A673 (cell line): ENCODE measurements around the gene NCKAP5. TPM values are rescaled to one million over a fixed set of nuclear protein-coding genes. Genes with fewer than 3 reads are reported as not detected.

Source experiments
- BruUV-seq: library from RNA; stranded (reverse); fragments of 400-500 nt; replicated peaks from 2 replicates; lab custom pipeline; 2021; lab: Mats Ljungman, UMichigan
- CTCF ChIA-PET: fragments of 300-600 bp; sonication (Branson Sonifier 250); formaldehyde crosslinking; loops from one replicate; lab custom pipeline; 2022; ENCODE audit warnings: antibody characterized with exemption; lab: Charles Lee
- POLR2A ChIA-PET: fragments of 300-600 bp; sonication (Branson Sonifier 250); formaldehyde crosslinking; loops from one replicate; lab custom pipeline; 2022; ENCODE audit warnings: antibody characterized with exemption; ENCODE audit not compliant: low non-redundant PET; lab: Charles Lee
- DNase-seq: peaks from one replicate; pipeline ENCODE4 v3.0.0-alpha.2; 2015; ENCODE audit warnings: low spot score
- H3K27ac ChIP-seq: fragments of 200-600 bp; sonication (generic); 2 replicates; pipeline ENCODE4 v1.5.1; 2016; ENCODE audit warnings: mixed run types, low read depth, mild to moderate bottlenecking, mixed read lengths, antibody characterized with exemption, low read length; ENCODE audit not compliant: poor library complexity, severe bottlenecking
- H3K27me3 ChIP-seq: fragments of 200-600 bp; sonication (generic); replicated peaks from 2 replicates; pipeline ENCODE4 v1.6.1; 2017; ENCODE audit warnings: mixed run types, low read depth, mild to moderate bottlenecking, mixed read lengths, antibody characterized with exemption, low read length; ENCODE audit not compliant: insufficient read depth, poor library complexity
- H3K36me3 ChIP-seq: fragments of 200-600 bp; sonication (generic); 2 replicates; pipeline ENCODE4 v1.6.1; 2016; ENCODE audit warnings: mixed run types, mild to moderate bottlenecking, mixed read lengths, antibody characterized with exemption, low read length; ENCODE audit not compliant: insufficient read depth, poor library complexity, severe bottlenecking
- H3K4me1 ChIP-seq: fragments of 200-600 bp; sonication (generic); 2 replicates; pipeline ENCODE4 v1.6.1; 2017; ENCODE audit warnings: mixed run types, mild to moderate bottlenecking, mixed read lengths, antibody characterized with exemption, low read length; ENCODE audit not compliant: insufficient read depth, poor library complexity, severe bottlenecking
- H3K4me3 ChIP-seq: fragments of 200-600 bp; sonication (generic); 2 replicates; pipeline ENCODE4 v1.5.1; 2016; ENCODE audit warnings: low read depth, mixed run types, mild to moderate bottlenecking, mixed read lengths, low read length; ENCODE audit not compliant: poor library complexity, severe bottlenecking
- H3K9me3 ChIP-seq: fragments of 200-600 bp; sonication (generic); 2 replicates; pipeline ENCODE4 v1.6.1; 2016; ENCODE audit warnings: mixed run types, low read depth, mild to moderate bottlenecking, mixed read lengths, antibody characterized with exemption, low read length; ENCODE audit not compliant: poor library complexity, severe bottlenecking
- EZH2 ChIP-seq: fragments of 200-600 bp; sonication (generic); IDR thresholded peaks from 2 replicates; pipeline ENCODE4 v1.6.1; 2017; ENCODE audit warnings: borderline replicate concordance, low read depth, mild to moderate bottlenecking, mixed read lengths, antibody characterized with exemption, low read length; ENCODE audit not compliant: poor library complexity, severe bottlenecking
- intact Hi-C: fragments of 100-400 bp; cut with micrococcal nuclease; formaldehyde crosslinking; loops from one replicate; pipeline ENCODE4 v1.10.0; 2022; ENCODE audit not compliant: unreplicated experiment
- total RNA-seq: library from RNA; stranded (reverse); gene quantifications from 2 replicates; pipeline ENCODE4 v1.2.3, GENCODE V29; 2021
- TF ChIP-seq, protein P1 (sequence below): fragments of 300-800, 200-600 bp; sonication (generic); conservative IDR thresholded peaks from 2 replicates; pipeline ENCODE4 v1.5.1; 2017; ENCODE audit warnings: low read depth, mild to moderate bottlenecking, antibody characterized with exemption, low read length, moderate library complexity, mixed read lengths

NCKAP5 gene
- total RNA-seq, 1 experiment from 2014 or later, result 26.6 TPM

GRCh38 chr2:133484106-133484505 is 84.2 kb downstream of the NCKAP5 start:
- Histone ChIP-seq H3K27me3 (no peaks in the 10 kb centered on the region), H3K4me1 (peaks cover 3% of the 10 kb centered on the region), H3K36me3 (no peaks in the 10 kb centered on the region), H3K4me3 (no peak overlapping the region), H3K9me3 (no peaks in the 10 kb centered on the region), H3K27ac (no peak overlapping the region)
- no peak for DNase-seq
- intact Hi-C loops, result no loop called here
- BruUV-seq, result no TSS peak
- ChIA-PET POLR2A (no interaction called here), CTCF (no interaction called here)
- no peak for TF ChIP-seq EZH2
- TF ChIP-seq, protein P1, sequence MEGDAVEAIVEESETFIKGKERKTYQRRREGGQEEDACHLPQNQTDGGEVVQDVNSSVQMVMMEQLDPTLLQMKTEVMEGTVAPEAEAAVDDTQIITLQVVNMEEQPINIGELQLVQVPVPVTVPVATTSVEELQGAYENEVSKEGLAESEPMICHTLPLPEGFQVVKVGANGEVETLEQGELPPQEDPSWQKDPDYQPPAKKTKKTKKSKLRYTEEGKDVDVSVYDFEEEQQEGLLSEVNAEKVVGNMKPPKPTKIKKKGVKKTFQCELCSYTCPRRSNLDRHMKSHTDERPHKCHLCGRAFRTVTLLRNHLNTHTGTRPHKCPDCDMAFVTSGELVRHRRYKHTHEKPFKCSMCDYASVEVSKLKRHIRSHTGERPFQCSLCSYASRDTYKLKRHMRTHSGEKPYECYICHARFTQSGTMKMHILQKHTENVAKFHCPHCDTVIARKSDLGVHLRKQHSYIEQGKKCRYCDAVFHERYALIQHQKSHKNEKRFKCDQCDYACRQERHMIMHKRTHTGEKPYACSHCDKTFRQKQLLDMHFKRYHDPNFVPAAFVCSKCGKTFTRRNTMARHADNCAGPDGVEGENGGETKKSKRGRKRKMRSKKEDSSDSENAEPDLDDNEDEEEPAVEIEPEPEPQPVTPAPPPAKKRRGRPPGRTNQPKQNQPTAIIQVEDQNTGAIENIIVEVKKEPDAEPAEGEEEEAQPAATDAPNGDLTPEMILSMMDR, result no peak

GRCh38 chr2:133483181-133483580 is 85.1 kb downstream of the NCKAP5 start:
- Histone ChIP-seq H3K27ac (no peak overlapping the region), H3K4me1 (no peaks in the 10 kb centered on the region), H3K27me3 (no peaks in the 10 kb centered on the region), H3K4me3 (no peak overlapping the region), H3K9me3 (no peaks in the 10 kb centered on the region), H3K36me3 (no peaks in the 10 kb centered on the region)
- BruUV-seq, result no TSS peak
- POLR2A ChIA-PET, result no interaction called here
- TF ChIP-seq EZH2, result no peak
- TF ChIP-seq, protein P1, result no peak
- DNase-seq, result no peak
- CTCF ChIA-PET, result no interaction called here
- intact Hi-C loops, result no loop called here

DNA sequence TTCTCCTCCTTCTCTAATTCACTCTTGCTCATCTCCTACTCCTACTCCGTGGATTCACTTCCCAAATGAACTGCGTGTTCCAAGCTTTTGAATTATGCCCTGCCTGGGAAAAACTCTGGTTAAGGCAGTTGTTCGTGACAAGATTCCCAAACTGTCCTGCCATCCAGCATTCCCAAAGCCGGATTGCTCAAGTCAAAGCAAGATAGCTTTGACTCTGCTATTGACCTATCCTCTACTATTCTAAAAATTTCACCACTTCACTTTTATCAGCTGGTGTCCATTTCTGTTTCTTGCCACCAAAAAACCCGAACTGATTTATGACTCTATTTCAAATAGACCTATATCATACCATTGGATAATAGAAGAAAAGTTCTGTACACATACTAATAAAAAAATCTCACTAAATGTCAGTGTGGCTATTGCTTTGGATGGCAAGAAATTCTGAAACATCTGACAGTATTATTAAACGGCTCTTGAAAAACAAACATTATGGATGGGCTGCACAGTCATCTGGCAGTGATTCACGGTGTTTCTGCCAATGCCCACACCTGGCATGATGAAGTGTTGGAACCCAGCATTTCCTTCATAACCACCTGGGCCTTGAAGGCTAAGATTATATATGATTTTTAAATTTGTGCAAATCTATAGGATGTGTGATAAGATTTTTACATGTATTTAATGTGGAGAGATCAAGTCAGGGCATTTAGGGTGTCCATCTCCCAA is 87.4 kb downstream of the NCKAP5 start:
- ChIA-PET CTCF (no interaction called here), POLR2A (no interaction called here)
- Histone ChIP-seq H3K4me3 (no peak overlapping the region), H3K27ac (no peak overlapping the region), H3K9me3 (no peaks in the 10 kb centered on the region), H3K27me3 (no peaks in the 10 kb centered on the region), H3K36me3 (no peaks in the 10 kb centered on the region), H3K4me1 (no peaks in the 10 kb centered on the region)
- intact Hi-C loops, result no loop called here
- DNase-seq, result no peak
- TF ChIP-seq, protein P1, result no peak
- TF ChIP-seq EZH2, result no peak
- no TSS peak for BruUV-seq
